ENCODE results near the gene RALGPS2. TPM values are rescaled to one million over a fixed set of nuclear protein-coding genes. Genes with fewer than 3 reads are reported as not detected.

RALGPS2 gene
- total and polyA plus RNA-seq, 2 of the 8 experiments (the other 6 are each of a cell fraction or from before 2014, with no cell fraction given) = 6.7 to 38.0 TPM

GRCh38 chr1:178862864-178863263 lies 137.8 kb downstream of the RALGPS2 start:
- Histone ChIP-seq H3K79me2 (ENCODE audit: control insufficient read depth in 1 of 2, insufficient read depth in 2 of 2, low read length in 2 of 2) (no peaks in the 10 kb centered on the region), H2BK15ac (ENCODE audit: low read length) (no peak overlapping the region), H3K23me2 (ENCODE audit: low read depth, low read length) (no peaks in the 10 kb centered on the region), H3K27ac (ENCODE audit: low read depth, low read length) (no peak overlapping the region), H3K4me3 (ENCODE audit: extremely low read depth in 1 of 4, insufficient read depth in 2 of 4, low read depth in 3 of 4, low read length in 4 of 4) (no peak overlapping the region), H3K56ac (replicated peaks; ENCODE audit: insufficient read length, low read depth, low read length) (no peak overlapping the region), H3K9ac (replicated peaks in 1 of 4; ENCODE audit: extremely low read depth in 1 of 4, low read depth in 3 of 4, low read length in 3 of 4) (no peak overlapping the region), H2AFZ (ENCODE audit: low read length) (no peak overlapping the region), H3K14ac (ENCODE audit: insufficient read length) (no peak overlapping the region), H4K91ac (replicated peaks; ENCODE audit: insufficient read length, low read length) (no peak overlapping the region), H3K36me3 (ENCODE audit: control insufficient read depth in 2 of 4, insufficient read depth in 4 of 4, low read length in 3 of 4) (no peaks in the 10 kb centered on the region), H2BK5ac (ENCODE audit: low read depth, low read length) (no peak overlapping the region), H3K4me2 (ENCODE audit: insufficient read depth in 1 of 2, low read depth in 2 of 2, low read length in 2 of 2) (no peak overlapping the region), H3K18ac (ENCODE audit: extremely low read depth, low read length) (no peak overlapping the region), H2AK5ac (ENCODE audit: low read depth, low read length) (no peak overlapping the region), H3K23ac (ENCODE audit: insufficient read length) (no peak overlapping the region), H4K8ac (ENCODE audit: extremely low read depth, insufficient read depth, low read length) (no peak overlapping the region), H3K79me1 (ENCODE audit: low read depth, low read length) (no peaks in the 10 kb centered on the region), H4K5ac (ENCODE audit: insufficient read length, low read depth, low read length) (no peak overlapping the region), H2BK120ac (replicated peaks; ENCODE audit: low read depth, low read length) (no peak overlapping the region), H3K4me1 (replicated peaks in 1 of 4; ENCODE audit: control insufficient read depth in 3 of 4, insufficient read depth in 4 of 4, low read length in 3 of 4) (no peaks in the 10 kb centered on the region), H3K27me3 (replicated peaks in 1 of 4; ENCODE audit: control insufficient read depth in 3 of 4, extremely low read depth in 1 of 4, insufficient read depth in 3 of 4, low read length in 3 of 4) (no peaks in the 10 kb centered on the region), H3K4ac (replicated peaks; ENCODE audit: insufficient read length, low read depth, low read length) (no peak overlapping the region), H3K9me3 (ENCODE audit: insufficient read depth in 2 of 2, low read depth in 1 of 2, low read length in 1 of 2) (no peaks in the 10 kb centered on the region), H2BK12ac (ENCODE audit: low read depth, low read length) (no peak overlapping the region), H4K20me1 (replicated peaks in 1 of 2; ENCODE audit: control insufficient read depth in 1 of 2, insufficient read depth in 2 of 2, low read length in 2 of 2) (no peaks in the 10 kb centered on the region), H2BK20ac (ENCODE audit: low read length) (no peak overlapping the region)
- no peak for TF ChIP-seq ZNF274 (IDR thresholded peaks at IDR 0.05; ENCODE audit: borderline replicate concordance, extremely low read depth, low read length)
- no peak for TF ChIP-seq HDAC2 (IDR thresholded peaks at IDR 0.05; ENCODE audit: borderline replicate concordance in 1 of 2, low read depth in 2 of 2, low read length in 2 of 2)
- no peak for TF ChIP-seq RXRA (IDR thresholded peaks at IDR 0.05; ENCODE audit: insufficient read depth, low read depth, low read length)
- no peak for TF ChIP-seq EZH2 (IDR thresholded peaks at IDR 0.05; ENCODE audit: low read depth, low read length, severe bottlenecking)
- no peak for TF ChIP-seq POU5F1 (IDR thresholded peaks at IDR 0.05; ENCODE audit: low read depth, low read length)
- TF ChIP-seq SRF (IDR thresholded peaks at IDR 0.05; ENCODE audit: low read depth, low read length) = no peak
- no peak for TF ChIP-seq CREB1 (IDR thresholded peaks at IDR 0.05)
- TF ChIP-seq GABPA (IDR thresholded peaks at IDR 0.05; ENCODE audit: borderline replicate concordance, insufficient read depth, low read length) = no peak
- TF ChIP-seq EP300 (IDR thresholded peaks at IDR 0.05; ENCODE audit: borderline replicate concordance in 1 of 2, low read depth in 2 of 2, low read length in 2 of 2) = no peak
- TF ChIP-seq, protein P1, sequence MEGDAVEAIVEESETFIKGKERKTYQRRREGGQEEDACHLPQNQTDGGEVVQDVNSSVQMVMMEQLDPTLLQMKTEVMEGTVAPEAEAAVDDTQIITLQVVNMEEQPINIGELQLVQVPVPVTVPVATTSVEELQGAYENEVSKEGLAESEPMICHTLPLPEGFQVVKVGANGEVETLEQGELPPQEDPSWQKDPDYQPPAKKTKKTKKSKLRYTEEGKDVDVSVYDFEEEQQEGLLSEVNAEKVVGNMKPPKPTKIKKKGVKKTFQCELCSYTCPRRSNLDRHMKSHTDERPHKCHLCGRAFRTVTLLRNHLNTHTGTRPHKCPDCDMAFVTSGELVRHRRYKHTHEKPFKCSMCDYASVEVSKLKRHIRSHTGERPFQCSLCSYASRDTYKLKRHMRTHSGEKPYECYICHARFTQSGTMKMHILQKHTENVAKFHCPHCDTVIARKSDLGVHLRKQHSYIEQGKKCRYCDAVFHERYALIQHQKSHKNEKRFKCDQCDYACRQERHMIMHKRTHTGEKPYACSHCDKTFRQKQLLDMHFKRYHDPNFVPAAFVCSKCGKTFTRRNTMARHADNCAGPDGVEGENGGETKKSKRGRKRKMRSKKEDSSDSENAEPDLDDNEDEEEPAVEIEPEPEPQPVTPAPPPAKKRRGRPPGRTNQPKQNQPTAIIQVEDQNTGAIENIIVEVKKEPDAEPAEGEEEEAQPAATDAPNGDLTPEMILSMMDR (IDR thresholded peaks at IDR 0.05; ENCODE audit: control extremely low read depth in 1 of 3, insufficient read depth in 1 of 3, low read depth in 1 of 3, low read length in 3 of 3) = no peak
- TF ChIP-seq SP1 (IDR thresholded peaks at IDR 0.05; ENCODE audit: low read depth, low read length) = no peak
- ChIA-PET POLR2A (ENCODE audit: partially characterized antibody) (no interaction called here), CTCF (ENCODE audit: partially characterized antibody) (interaction anchor here (0.6 to 1.5 kb wide), 4 partner anchors 9 to 95 kb away, joined by 3 to 4 read pairs (median 4); no protein-coding TSS in a partner anchor)
- FAIRE-seq = no peak
- DNase-seq (ENCODE audit: low read depth in 1 of 2, low spot score in 2 of 2) = no peak
